Measurements from ENCODE around the gene CENPF.

- TF ChIP-seq CTCF (IDR thresholded peaks at IDR 0.05; ENCODE audit: low read depth, low read length, poor library complexity, severe bottlenecking) (no peak), EZH2phosphoT487 (IDR thresholded peaks at IDR 0.05; ENCODE audit: borderline replicate concordance, low read length) (no peak)
Measured at GRCh38 chr1:214686497-214686896, 83.5 kb downstream of the CENPF start.
